Measurements from ENCODE around the gene PRKCB.
A peak's percentile ranks its signal among the peaks of the same experiment; 100 is the strongest.

PRKCB gene

GRCh38 chr16:23863511-23864422 lies 28.0 kb downstream of the PRKCB start:
- no peak for DNase-seq

- no peak for DNase-seq
These were observed 30.1 kb downstream of the PRKCB start for GRCh38 chr16:23865853-23866252.

- DNase-seq, result no peak
These were observed 30.8 kb downstream of the PRKCB start for GRCh38 chr16:23866621-23867020.

- DNase-seq, result no peak
These were observed 31.8 kb downstream of the PRKCB start for GRCh38 chr16:23867566-23867965.

- DNase-seq, result no peak
These were observed 32.4 kb downstream of the PRKCB start for GRCh38 chr16:23868136-23868535.

GRCh38 chr16:23869052-23869451 lies 33.3 kb downstream of the PRKCB start:
- no peak for DNase-seq

- DNase-seq, result peak in 4 of 56 donors; percentile 8 to 26 (median 16)
These were observed 36.1 kb downstream of the PRKCB start for GRCh38 chr16:23871924-23872323.

- no peak for DNase-seq
These were observed 39.0 kb downstream of the PRKCB start for GRCh38 chr16:23874613-23875294.

- no peak for DNase-seq
These were observed 40.6 kb downstream of the PRKCB start for GRCh38 chr16:23876256-23876896.

- no peak for DNase-seq
These were observed 41.6 kb downstream of the PRKCB start for GRCh38 chr16:23877107-23878070.

GRCh38 chr16:23879735-23880373 lies 44.1 kb downstream of the PRKCB start:
- peak in 1 of 56 donors; percentile 14 for DNase-seq

- no peak for DNase-seq
These were observed 53.4 kb downstream of the PRKCB start for GRCh38 chr16:23889189-23889588.

GRCh38 chr16:23893986-23894385 lies 58.2 kb downstream of the PRKCB start:
- no peak for DNase-seq

GRCh38 chr16:23895052-23895451 lies 59.3 kb downstream of the PRKCB start:
- no peak for DNase-seq

GRCh38 chr16:23896832-23897821 lies 61.3 kb downstream of the PRKCB start:
- DNase-seq, result no peak

GRCh38 chr16:23898682-23899430 lies 63.1 kb downstream of the PRKCB start:
- no peak for DNase-seq

- no peak for DNase-seq
These were observed 64.1 kb downstream of the PRKCB start for GRCh38 chr16:23899869-23900268.

GRCh38 chr16:23900480-23901177 lies 64.8 kb downstream of the PRKCB start:
- DNase-seq, result no peak

Data from nucleus accumbens (tissue), 56 donors.